H9 (cell line): Measurements from ENCODE around the gene PGBD1. TPM values are rescaled to one million over a fixed set of nuclear protein-coding genes. Genes with fewer than 3 reads are reported as not detected.

Experiments used
- DNase-seq: peaks from one replicate; pipeline ENCODE4 v3.0.0-alpha.2; 2017
- H2AFZ ChIP-seq: one replicate; pipeline ENCODE4 v1.6.1; 2013; ENCODE audit warnings: mild to moderate bottlenecking, low read length, control low read depth, moderate library complexity
- H2AK5ac ChIP-seq: 2 replicates; pipeline ENCODE4 v1.6.1; 2013; ENCODE audit warnings: low read length, control low read depth, mixed read lengths; ENCODE audit not compliant: insufficient read length
- H2BK120ac ChIP-seq: one replicate; pipeline ENCODE4 v1.6.1; 2013; ENCODE audit warnings: low read depth, mild to moderate bottlenecking, low read length, control low read depth, inconsistent platforms; ENCODE audit not compliant: poor library complexity, severe bottlenecking
- H2BK12ac ChIP-seq: 2 replicates; pipeline ENCODE4 v1.6.1; 2013; ENCODE audit warnings: low read length, control low read depth, mixed read lengths, low read depth; ENCODE audit not compliant: insufficient read length
- H2BK15ac ChIP-seq: 2 replicates; pipeline ENCODE4 v1.6.1; 2013; ENCODE audit warnings: low read depth, low read length, control low read depth
- H2BK20ac ChIP-seq: one replicate; pipeline ENCODE4 v1.6.1; 2013; ENCODE audit warnings: low read depth, mild to moderate bottlenecking, low read length, control low read depth, inconsistent platforms; ENCODE audit not compliant: poor library complexity, severe bottlenecking
- H2BK5ac ChIP-seq: 2 replicates; pipeline ENCODE4 v1.6.1; 2013; ENCODE audit warnings: low read length, control low read depth, mixed read lengths; ENCODE audit not compliant: insufficient read length
- H3K14ac ChIP-seq: 2 replicates; pipeline ENCODE4 v1.6.1; 2013; ENCODE audit warnings: low read length, control low read depth; ENCODE audit not compliant: insufficient read depth
- H3K18ac ChIP-seq: 2 replicates; pipeline ENCODE4 v1.6.1; 2013; ENCODE audit warnings: low read depth, mild to moderate bottlenecking, mixed read lengths, low read length, control low read depth; ENCODE audit not compliant: insufficient read length
- H3K23ac ChIP-seq: 2 replicates; pipeline ENCODE4 v1.6.1; 2013; ENCODE audit warnings: low read length, control low read depth, mixed read lengths, low read depth; ENCODE audit not compliant: insufficient read length
- H3K23me2 ChIP-seq: 2 replicates; pipeline ENCODE4 v1.6.1; 2013; ENCODE audit warnings: low read depth, mild to moderate bottlenecking, mixed read lengths, low read length, control low read depth; ENCODE audit not compliant: insufficient read length, poor library complexity, severe bottlenecking
- H3K27ac ChIP-seq: 2 replicates; pipeline ENCODE4 v1.5.1; 2013; ENCODE audit warnings: low read length, control low read depth, mixed read lengths, low read depth; ENCODE audit not compliant: insufficient read length
- H3K27me3 ChIP-seq: 2 replicates; pipeline ENCODE4 v1.6.1; 2013; ENCODE audit warnings: low read length, control low read depth, inconsistent platforms; ENCODE audit not compliant: insufficient read depth
- H3K4ac ChIP-seq: 2 replicates; pipeline ENCODE4 v1.6.1; 2013; ENCODE audit warnings: low read depth, mild to moderate bottlenecking, control low read depth, inconsistent platforms, low read length, moderate library complexity
- H3K4me1 ChIP-seq: 2 replicates; pipeline ENCODE4 v1.6.1; 2013; ENCODE audit warnings: low read length, control low read depth, inconsistent platforms; ENCODE audit not compliant: insufficient read depth
- H3K4me2 ChIP-seq: 2 replicates; pipeline ENCODE4 v1.6.1; 2013; ENCODE audit warnings: low read length, control low read depth, mixed read lengths; ENCODE audit not compliant: insufficient read length, insufficient read depth
- H3K56ac ChIP-seq: 2 replicates; pipeline ENCODE4 v1.6.1; 2013; ENCODE audit warnings: low read depth, mild to moderate bottlenecking, mixed read lengths, low read length, control low read depth; ENCODE audit not compliant: insufficient read length
- H3K79me1 ChIP-seq: 2 replicates; pipeline ENCODE4 v1.6.1; 2013; ENCODE audit warnings: low read depth, mild to moderate bottlenecking, moderate library complexity, low read length, control low read depth, inconsistent platforms; ENCODE audit not compliant: insufficient read depth, poor library complexity, severe bottlenecking
- H3K79me2 ChIP-seq: 2 replicates; pipeline ENCODE4 v1.6.1; 2013; ENCODE audit warnings: low read length, control low read depth, inconsistent platforms; ENCODE audit not compliant: insufficient read depth
- H3K9ac ChIP-seq: 2 replicates; pipeline ENCODE4 v1.6.1; 2013; ENCODE audit warnings: low read length, control low read depth, mixed read lengths; ENCODE audit not compliant: insufficient read length; ENCODE audit errors: extremely low read depth
- H3K9me3 ChIP-seq: one replicate; pipeline ENCODE4 v1.6.1; 2013; ENCODE audit warnings: low read depth, low read length, inconsistent platforms; ENCODE audit not compliant: control insufficient read depth
- H3T11ph ChIP-seq: one replicate; pipeline ENCODE4 v1.6.1; 2013; ENCODE audit warnings: mild to moderate bottlenecking, low read length, control low read depth, inconsistent platforms
- H4K20me1 ChIP-seq: one replicate; pipeline ENCODE4 v1.6.1; 2013; ENCODE audit not compliant: control insufficient read depth, insufficient read length, insufficient read depth
- H4K5ac ChIP-seq: 2 replicates; pipeline ENCODE4 v1.6.1; 2013; ENCODE audit warnings: low read depth, mild to moderate bottlenecking, mixed read lengths, low read length, control low read depth; ENCODE audit not compliant: insufficient read length
- H4K8ac ChIP-seq: replicated peaks from 2 replicates; pipeline ENCODE4 v1.6.1; 2013; ENCODE audit warnings: low read length, control low read depth, mixed read lengths, low read depth; ENCODE audit not compliant: insufficient read length
- H4K91ac ChIP-seq: 2 replicates; pipeline ENCODE4 v1.6.1; 2013; ENCODE audit warnings: low read depth, mild to moderate bottlenecking, moderate library complexity, mixed read lengths, low read length, control low read depth; ENCODE audit not compliant: insufficient read length
- H3K27ac Mint-ChIP-seq, 3 experiments: 2 replicates in 2 of 3; 3 replicates in 1 of 3; pipeline ENCODE4 v1.8.0; 2020 to 2021; ENCODE audit warnings: mixed read lengths in 3 of 3, mild to moderate bottlenecking in 1 of 3, moderate library complexity in 1 of 3
- H3K27me3 Mint-ChIP-seq: 2 replicates; pipeline ENCODE4 v1.8.0; 2021; ENCODE audit warnings: low read depth, mild to moderate bottlenecking, moderate library complexity, mixed read lengths
- H3K36me3 Mint-ChIP-seq, 3 experiments: 2 replicates in 2 of 3; 3 replicates in 1 of 3; pipeline ENCODE4 v1.8.0; 2020 to 2021; ENCODE audit warnings: low read depth in 3 of 3, mixed read lengths in 3 of 3; ENCODE audit not compliant: insufficient read depth in 1 of 3
- H3K4me1 Mint-ChIP-seq, 2 experiments: 2 replicates each; pipeline ENCODE4 v1.8.0; 2020; ENCODE audit warnings: mixed read lengths in 2 of 2
- H3K4me3 Mint-ChIP-seq, 2 experiments: 2 replicates in 1 of 2; 3 replicates in 1 of 2; pipeline ENCODE4 v1.8.0; 2020 to 2021; ENCODE audit warnings: mild to moderate bottlenecking in 2 of 2, mixed read lengths in 2 of 2, moderate library complexity in 1 of 2
- H3K9me3 Mint-ChIP-seq, 2 experiments: 2 replicates in 1 of 2; 3 replicates in 1 of 2; pipeline ENCODE4 v1.8.0; 2020; ENCODE audit warnings: mild to moderate bottlenecking in 2 of 2, mixed read lengths in 2 of 2, moderate library complexity in 1 of 2
- WGBS: extraction: QIAGEN DNeasy Blood & Tissue Kit; methylation state at CpG from one replicate; pipeline ENCODE4 v1.1.7; 2013; ENCODE audit warnings: missing lambda C conversion rate, low lambda C conversion rate, mixed read lengths; ENCODE audit not compliant: insufficient read length; ENCODE audit errors: extremely low coverage; 5-methylcytosine and 5-hydroxymethylcytosine counted together
- total RNA-seq: library from RNA; stranded (reverse); gene quantifications from 2 replicates; pipeline ENCODE4 v1.2.1, GENCODE V29; 2021
- TF ChIP-seq, protein P1 (sequence below): fragments of 200-600 bp; sonication (generic); conservative IDR thresholded peaks from 3 replicates; pipeline ENCODE4 v1.8.0; 2021; ENCODE audit warnings: antibody characterized with exemption, mild to moderate bottlenecking

PGBD1 gene
- total RNA-seq, 1 experiment from 2014 or later, result 10.1 TPM

DNA sequence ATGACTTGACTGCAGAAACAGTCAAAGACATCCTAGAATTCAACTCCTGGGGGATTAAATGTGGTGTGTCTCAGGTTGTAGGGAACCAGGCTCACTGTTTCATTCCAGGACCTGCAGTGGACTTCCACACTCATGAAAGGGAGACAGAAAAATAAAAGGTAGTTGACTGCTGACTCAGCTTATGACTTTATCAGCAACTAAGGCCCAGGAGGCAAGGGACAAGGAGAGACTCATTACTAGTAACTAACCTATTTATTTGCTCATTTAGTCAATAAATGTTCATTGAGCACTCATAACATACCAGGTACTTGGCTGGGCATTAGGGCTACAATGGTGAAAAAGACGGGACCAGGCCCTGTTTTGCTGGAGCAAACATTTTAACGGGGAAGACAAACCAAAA, 51.7 kb downstream of the PGBD1 start:
- H4K8ac ChIP-seq, result no peak overlapping the region
- H3K4me2 ChIP-seq, result no peak overlapping the region
- H2AK5ac ChIP-seq, result no peak overlapping the region
- H4K5ac ChIP-seq, result no peak overlapping the region
- no peaks in the 10 kb centered on the region for H3K79me1 ChIP-seq
- peaks cover 9 to 14% (median 11%) of the 10 kb centered on the region in 3 experiments for H3K36me3 Mint-ChIP-seq
- H3K9ac ChIP-seq, result no peak overlapping the region
- no peaks in the 10 kb centered on the region for H3K4me1 ChIP-seq
- no peak overlapping the region for H3K27ac ChIP-seq
- DNase-seq, result no peak
- no peak overlapping the region for H3K27ac Mint-ChIP-seq
- H3T11ph ChIP-seq, result no peak overlapping the region
- TF ChIP-seq, protein P1, sequence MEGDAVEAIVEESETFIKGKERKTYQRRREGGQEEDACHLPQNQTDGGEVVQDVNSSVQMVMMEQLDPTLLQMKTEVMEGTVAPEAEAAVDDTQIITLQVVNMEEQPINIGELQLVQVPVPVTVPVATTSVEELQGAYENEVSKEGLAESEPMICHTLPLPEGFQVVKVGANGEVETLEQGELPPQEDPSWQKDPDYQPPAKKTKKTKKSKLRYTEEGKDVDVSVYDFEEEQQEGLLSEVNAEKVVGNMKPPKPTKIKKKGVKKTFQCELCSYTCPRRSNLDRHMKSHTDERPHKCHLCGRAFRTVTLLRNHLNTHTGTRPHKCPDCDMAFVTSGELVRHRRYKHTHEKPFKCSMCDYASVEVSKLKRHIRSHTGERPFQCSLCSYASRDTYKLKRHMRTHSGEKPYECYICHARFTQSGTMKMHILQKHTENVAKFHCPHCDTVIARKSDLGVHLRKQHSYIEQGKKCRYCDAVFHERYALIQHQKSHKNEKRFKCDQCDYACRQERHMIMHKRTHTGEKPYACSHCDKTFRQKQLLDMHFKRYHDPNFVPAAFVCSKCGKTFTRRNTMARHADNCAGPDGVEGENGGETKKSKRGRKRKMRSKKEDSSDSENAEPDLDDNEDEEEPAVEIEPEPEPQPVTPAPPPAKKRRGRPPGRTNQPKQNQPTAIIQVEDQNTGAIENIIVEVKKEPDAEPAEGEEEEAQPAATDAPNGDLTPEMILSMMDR, result no peak
- H2BK5ac ChIP-seq, result no peak overlapping the region
- no peak overlapping the region for H2BK15ac ChIP-seq
- peaks cover 6 to 15% of the 10 kb centered on the region in 2 experiments for H3K9me3 Mint-ChIP-seq
- H3K4ac ChIP-seq, result no peak overlapping the region
- no peaks in the 10 kb centered on the region for H3K79me2 ChIP-seq
- no peak overlapping the region for H2BK20ac ChIP-seq
- H2BK120ac ChIP-seq, result no peak overlapping the region
- no peak overlapping the region for H4K91ac ChIP-seq
- no peak overlapping the region for H3K14ac ChIP-seq
- H3K18ac ChIP-seq, result no peak overlapping the region
- peaks cover 14% of the 10 kb centered on the region for H3K23me2 ChIP-seq
- H3K27me3 Mint-ChIP-seq, result no peaks in the 10 kb centered on the region
- no CpG with 5 or more reads among the region's 2 CpGs for WGBS
- no peak overlapping the region for H3K56ac ChIP-seq
- no peak overlapping the region for H2BK12ac ChIP-seq
- H3K23ac ChIP-seq, result no peak overlapping the region
- no peaks in the 10 kb centered on the region for H3K9me3 ChIP-seq
- no peaks in the 10 kb centered on the region for H3K27me3 ChIP-seq
- H3K4me3 Mint-ChIP-seq, result no peak overlapping the region
- no peaks in the 10 kb centered on the region for H4K20me1 ChIP-seq
- no peak overlapping the region for H2AFZ ChIP-seq
- peaks cover 9 to 11% of the 10 kb centered on the region in 2 experiments; a peak in 3 of 4 replicates for H3K4me1 Mint-ChIP-seq
